ENCODE results near the gene AUTS2.
"Not testable (repeated sequence)": the region's sequence is repeated elsewhere in the genome, so short reads cannot be mapped to it uniquely, and the experiment has no call there.

The AUTS2 gene

DNA sequence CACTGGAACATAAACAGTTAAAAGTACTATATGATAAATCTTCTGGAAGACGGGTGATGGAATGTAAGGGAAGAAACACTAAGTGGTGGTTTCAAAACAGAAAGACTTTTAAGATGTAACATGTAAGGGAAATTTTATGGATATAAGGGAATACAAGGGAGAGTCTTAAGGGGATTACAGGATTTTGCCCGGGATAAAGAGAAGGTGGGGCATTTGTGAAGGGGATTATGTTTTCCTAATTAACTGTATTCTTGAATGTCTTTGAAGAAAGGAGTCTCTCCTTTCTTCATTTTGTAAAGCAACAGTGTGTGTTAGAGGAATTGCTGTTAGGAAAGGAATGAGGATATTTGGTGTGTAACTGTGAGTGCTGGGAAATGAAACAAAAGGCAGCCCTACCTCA lies 745.2 kb downstream of the AUTS2 start:
- DNase-seq, result no peak

DNA sequence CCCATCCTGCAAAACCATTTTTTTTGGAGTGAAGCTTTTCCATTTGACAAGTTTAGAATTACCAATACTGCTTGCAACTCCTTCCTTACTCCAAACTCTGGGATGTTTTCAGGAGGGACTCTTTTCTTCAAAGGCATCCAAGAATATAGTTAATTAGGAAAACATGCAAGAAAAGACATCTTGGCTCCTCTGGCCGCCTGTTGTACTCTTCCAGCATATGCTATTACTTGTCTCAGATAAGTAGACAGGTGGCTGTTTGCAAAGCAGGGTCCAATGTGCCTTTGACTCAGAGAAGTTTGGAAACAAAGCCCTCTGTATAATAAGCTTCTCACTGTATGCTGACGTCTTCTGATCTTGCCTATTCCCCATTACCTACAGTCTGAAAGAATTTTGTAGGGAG lies 746.5 kb downstream of the AUTS2 start:
- DNase-seq, result no peak

DNA sequence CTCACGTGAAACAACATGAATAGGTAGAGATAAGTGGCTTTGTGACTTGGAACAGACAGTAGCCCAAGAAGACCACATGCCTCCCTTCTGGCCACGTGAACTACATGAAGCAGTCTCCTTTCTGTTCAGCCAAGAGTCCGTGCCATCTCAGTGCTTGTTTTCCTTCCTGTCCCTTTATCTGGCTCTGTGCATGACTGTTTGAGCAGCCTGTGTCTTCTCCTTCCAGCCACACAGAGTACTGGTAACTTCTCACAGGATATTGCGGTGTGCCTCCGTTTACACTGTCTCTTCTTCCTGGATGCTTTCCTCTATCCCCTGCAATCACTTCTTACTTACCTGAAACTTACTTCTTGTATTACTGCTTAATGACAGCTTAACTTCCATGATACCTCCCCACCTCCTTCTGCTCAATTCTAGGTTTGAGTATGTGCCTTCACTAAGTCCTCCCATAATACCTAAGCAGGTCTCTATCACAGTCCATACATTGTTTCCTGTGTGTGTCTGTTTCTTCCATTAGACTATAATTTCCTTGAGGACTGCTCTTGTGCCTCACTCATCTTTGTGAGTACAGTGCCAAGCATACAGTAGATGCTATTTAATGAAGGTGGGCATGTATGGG lies 748.7 kb downstream of the AUTS2 start:
- no peak for DNase-seq

DNA sequence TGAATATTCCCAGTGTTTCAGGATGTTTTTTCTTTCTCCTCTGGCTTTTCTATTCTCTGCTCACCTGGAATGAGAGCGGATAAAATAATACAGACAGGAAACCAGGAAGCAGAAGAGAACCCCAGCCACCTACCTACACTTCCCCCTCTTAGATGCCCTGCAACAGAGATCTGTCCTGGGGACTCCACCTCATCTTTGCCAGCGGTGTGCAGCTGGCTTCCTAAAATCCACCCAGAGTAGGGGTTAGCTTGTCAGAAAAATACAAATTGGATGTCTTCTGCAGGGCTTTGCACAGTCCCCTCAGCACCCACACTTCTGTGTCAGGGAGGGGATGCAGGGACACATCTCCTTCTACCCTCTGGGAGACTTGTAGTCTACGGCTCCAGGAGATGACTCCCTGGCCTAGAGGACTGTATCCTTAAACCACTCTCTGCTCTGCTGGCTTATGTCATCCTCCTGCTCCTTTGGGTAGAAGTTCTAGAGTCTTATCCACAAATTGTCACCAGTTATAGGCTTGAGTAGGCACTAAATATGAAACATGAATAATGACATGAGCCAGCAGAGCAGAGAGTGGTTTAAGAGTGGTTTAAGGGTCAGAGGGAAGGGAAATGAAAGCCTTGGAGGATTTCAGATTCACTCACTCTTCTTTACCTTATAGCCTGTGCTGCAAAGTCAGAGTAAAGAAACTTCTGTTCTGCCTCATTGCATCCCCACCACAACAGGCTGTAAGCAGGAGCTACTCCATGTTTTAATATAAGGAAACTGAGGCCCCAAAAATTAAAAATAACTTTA lies 749.4 kb downstream of the AUTS2 start:
- DNase-seq, result no peak

DNA sequence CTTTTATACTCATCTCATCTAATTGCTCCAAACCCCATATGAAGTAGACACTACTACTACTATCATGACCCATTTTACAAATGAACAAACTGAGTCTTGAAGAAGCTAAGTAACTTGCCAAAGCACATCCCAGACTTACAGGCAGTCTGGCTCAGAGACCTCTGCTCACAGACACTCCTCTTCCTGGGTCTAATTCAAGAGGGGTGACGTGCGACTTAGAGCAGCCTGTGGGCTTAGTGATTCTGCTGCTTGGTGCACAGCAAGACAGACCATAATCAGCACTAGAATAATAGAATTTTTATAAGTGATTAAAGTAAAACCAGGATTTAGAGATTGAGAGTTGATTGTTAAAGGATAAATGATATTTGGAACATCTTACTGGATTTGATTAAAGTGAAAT lies 750.8 kb downstream of the AUTS2 start:
- no peak for DNase-seq

DNA sequence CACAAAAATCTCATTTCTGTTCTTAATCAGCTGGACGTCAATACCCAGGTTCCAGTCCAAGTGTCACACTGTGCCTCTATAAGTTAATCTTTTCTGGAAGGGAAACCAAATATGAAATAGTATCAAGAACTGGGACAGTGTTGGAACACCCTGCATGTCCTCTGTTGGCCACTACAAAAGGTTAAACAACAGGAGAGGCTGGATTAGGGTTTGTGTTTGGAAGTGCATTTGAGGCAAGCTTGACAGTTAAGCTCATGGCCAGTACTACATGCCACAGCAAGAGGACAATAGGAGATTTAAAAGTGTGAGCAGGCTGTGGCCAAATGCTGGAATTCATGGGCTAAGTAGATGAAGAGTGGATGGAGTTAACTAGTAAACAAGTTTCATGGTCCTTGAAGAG lies 751.5 kb downstream of the AUTS2 start:
- DNase-seq, result no peak

DNA sequence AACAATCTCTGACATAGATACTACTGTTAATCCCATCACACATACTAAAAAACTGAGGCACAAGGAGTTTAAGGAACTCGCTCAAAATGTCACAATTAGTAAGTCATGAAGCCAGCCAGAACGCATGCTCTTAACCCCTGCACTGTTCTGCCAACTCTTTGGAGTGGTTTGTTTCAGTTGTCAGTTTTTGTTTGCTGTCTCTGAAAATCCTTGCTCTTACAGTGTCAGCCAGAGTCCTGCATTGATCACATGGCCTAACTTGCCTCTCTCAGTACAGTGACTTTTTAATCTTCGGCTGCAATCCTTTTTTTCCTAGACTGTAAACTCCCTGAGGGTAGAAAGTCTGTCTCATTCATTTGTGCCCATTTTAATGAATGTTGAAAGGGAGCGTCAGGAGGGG lies 753.8 kb downstream of the AUTS2 start:
- no peak for DNase-seq

DNA sequence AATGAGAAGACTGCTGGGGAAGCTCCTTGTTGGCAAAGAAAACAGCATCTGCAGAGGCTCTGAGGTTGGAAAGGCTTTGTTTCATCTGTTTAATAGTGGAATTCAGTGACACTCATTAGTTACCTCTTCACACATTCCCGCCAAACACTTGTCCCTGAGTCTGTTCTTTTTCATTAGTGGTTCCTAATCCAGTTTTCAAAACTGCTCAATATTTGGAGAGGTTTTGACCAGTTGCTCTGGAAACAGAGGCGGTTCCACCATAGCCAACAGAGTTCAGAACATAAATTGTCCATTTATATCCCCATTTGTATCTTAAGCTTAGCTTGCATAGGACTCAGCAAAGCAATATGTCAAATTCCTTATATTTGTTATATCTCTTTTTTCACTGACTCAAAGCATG lies 754.6 kb downstream of the AUTS2 start:
- DNase-seq, result no peak

DNA sequence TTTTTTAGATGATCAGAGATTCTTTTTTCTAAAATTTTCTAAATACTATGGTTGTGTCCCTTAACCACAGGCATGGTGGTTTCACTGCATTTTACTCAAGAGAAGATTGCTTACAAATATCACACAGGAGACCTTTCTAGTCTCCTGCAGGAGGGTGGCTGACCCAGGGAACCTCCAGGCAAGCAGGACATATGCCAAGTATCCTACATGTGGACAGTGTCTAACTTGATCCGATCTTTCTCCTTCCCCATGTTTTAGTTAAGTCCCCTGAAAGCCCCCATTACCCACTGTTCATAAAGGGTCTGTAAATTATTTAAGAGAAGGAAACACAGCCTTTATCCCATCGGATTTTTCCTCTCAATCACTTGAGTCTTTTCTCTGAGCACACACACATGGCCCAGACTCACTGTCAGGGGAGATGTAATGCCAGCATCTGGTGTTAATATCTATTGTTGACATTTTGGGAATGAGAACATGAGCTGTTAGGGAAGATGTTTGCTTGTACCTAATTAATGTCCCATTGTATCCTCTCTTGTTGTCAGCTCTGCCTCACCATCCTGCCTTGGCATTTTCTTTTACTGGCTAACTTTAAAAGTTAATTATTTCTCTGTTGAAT lies 755.2 kb downstream of the AUTS2 start:
- no peak for DNase-seq

DNA sequence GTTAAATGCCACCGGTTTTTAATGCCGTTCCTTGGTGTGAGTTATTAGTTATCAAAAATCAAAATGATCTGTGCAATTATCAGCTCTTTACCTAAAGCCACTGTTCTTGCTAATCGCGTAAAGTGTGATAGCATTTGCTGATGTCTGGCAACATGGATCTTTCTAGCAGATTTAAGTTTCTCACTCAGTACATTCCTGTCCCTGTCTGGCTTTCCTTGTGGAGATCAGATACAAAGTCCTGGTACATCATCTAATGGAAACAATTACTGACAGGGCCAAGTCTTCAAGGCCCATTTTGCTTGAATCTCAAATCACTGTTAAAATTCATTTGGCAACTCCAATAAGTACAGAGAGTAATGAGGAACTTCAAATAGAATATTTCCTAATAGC lies 755.7 kb downstream of the AUTS2 start:
- no peak for DNase-seq

DNA sequence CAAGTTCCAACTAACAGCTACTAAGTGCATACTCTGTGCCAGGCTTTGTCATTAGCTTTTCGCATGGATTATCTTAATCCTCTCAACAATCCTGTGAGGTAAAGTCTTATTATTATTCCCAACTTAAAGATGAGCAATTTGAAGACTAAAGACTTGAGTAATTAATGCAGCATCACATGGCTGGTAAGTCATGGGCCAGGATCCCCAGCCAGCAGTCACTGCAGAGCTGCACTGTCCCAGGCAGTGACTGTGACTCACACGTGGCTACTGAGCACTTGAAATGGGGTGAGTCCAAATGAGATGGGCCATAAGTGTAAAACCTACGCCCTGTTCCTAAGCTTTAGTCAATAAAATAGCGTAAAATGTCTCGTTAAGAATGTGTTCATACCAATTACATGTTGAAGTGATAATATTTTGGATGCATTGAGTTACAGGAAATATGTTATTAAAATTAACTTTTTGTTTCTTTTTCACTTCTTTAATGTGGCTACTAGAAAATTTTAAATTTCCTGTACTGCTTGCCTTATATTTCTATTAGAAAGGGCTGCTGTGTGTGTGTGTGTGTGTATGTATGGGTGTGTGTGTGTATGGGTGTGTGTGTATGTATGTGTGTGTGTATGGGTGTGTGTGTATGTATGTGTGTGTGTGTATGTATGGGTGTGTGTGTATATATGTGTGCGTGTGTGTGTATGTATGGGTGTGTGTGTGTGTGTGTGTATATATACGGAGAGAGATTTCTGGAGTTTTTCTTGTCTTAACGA lies 756.3 kb downstream of the AUTS2 start:
- DNase-seq, result no peak

DNA sequence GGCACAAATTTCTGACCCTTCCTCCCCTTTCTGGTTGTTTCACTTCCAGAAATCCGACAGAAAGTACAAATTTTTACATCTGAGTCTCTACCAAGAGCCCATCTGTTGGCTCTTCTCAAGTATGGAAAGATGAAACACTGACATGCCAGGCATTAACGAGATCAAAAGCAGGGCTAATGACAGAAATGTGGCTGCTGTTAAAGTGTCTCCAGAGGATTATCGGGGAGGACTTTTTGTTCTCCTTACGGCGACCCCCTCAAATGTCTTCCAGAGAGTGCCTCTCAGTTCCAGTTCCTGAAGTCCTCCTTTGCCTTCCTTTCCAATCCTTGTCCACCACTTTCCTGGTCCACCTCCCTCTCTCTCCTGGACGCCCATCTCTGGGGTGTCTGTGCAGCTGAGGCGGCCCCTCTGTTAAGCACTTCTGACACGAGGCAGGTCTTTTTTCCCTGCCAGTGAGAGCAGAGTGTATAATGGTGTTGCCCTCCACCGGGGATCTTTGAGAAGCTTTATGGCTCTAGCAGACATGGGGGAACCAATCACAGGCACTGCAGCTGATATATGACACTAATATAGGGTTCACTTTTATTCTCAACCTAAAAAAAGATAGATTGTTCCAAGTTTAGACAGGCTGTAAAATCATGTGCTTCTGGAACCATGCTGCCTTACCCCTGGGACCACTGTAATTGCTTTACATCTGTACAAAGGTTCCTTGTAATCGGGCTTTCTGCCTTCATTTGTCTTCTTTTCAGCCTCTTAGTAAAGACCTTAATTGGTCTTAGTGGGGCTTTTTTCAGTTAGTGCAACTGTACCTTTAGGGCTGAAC lies 757.1 kb downstream of the AUTS2 start:
- DNase-seq, result no peak

DNA sequence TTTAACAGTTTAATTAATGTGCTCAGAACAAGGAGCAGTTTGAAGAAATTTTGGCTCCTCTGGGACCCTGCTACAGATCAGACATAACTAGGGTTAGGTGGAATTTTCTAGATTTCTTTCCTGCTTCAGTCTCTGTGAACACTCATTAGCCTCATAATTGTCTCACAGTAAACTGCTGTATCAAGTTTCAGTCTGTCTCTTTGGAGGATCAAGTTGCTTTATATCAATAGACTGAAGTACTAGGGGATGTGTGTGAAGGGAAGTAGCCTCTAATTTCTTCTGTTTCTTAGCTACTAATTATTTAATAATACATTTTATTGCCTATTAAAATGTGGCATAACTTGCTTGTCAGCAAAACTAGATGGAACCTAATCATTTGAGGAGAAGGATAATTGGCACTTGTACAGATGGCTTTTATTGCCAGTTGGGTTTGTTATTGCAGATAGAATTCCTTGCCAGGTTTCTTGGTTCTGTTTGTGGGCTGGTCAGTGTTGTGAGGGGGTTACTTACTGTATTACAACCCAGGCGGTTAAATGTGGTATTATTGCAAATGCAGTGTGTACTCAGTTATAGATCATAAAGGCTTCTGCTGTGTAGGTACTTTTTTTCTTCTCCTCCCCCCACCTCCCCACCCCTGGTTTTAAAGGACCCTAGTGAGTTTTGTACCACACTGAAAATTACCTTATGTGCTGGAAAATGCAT lies 758.0 kb downstream of the AUTS2 start:
- DNase-seq, result no peak

DNA sequence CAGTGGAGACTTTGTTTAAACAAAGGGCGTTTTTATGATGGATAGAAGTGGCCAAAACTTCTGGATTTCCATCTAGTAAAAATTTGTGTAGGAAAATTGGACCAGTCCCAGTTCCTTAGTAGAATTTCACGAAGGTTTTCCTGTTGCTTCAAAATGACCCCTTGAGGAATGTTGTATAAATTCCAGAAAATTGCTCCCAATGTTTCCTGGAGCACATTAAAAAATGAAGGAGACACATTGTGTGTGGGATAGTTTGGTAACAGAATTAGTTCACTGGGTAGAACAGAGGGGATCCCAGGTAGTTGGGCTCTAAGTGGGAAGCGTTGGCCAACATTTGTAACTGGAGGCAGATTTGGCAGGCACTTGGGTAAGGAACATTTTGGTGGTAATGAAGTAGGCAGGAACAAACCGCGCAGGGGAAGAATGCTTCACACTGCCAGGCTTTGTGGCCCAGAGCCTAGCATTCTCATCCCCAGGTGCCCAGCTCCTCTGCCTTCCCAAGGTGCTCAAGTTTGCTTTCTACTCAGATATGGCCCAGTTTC lies 758.6 kb downstream of the AUTS2 start:
- no peak for DNase-seq

DNA sequence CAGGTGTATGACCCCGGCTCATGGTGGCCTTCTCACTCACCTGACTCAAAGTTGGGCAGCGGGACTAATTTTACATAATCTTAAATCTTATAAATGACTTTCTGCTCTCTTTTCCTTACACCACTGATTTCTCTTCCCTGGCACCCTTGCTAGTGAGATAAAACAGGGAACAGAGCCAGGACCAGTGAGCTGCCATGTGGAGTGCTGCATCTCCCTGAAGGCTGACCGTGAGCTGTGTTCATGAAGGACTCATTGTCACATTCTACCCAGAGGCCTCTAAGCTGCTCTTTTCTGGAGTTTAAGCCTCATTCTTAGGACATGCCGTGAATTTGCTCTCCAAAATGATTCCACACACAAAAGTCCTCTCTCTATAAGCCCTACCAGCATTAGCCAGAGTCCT lies 762.3 kb downstream of the AUTS2 start:
- no peak for DNase-seq

DNA sequence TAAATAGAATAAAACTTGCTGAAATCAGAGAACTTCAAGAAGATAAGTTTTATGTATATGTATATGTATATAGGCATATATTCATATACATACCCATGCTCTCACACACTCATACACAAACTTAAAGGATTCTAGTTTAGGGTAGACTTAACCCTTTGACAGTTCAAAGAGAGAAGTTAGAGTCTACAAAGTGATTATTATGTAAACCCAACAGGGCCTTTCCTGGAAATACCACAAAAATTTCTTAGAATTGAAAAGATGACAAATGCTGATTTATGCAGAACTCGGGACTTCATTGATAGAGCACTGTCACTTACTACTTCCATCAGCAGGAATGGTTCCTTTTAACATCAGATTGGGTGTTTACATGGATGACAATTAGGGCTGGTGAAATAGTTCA lies 763.5 kb downstream of the AUTS2 start:
- DNase-seq, result no peak

DNA sequence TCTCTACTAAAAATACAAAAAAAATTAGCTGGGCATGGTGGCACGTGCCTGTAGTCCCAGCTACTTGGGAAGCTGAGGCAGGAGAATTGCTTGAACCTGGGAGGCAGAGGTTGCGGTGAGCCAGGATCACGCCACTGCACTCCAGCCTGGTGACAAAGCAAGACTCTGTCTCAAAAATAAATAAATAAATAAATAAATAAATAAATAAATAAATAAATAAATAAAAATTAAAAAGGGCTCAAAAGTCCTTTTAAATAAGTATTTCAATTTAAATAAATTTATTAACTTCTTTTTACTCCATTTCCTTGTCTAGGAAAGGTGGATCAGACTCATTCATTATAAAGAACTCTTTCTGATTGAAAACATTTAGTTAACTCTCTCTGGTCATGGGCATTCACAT lies 766.1 kb downstream of the AUTS2 start:
- not testable (repeated sequence) for DNase-seq

DNA sequence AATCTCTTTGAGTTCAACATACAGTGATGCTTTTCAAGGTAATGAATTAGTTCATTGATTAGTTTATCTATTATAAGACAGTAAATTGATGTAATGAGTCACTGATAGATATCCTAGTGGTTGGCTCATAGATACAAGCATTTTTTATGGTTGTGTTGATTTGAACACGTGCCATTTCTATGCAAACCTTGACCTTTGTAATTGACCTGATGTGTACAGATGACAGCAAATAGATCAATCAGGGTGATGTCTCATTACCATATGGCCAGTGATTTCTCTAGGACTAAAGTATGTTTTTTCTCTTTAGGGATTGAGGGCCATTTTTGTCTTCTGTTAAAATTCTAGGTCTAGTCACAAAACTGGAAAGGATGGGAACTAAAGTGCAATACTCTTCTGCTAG lies 773.4 kb downstream of the AUTS2 start:
- no peak for DNase-seq

DNA sequence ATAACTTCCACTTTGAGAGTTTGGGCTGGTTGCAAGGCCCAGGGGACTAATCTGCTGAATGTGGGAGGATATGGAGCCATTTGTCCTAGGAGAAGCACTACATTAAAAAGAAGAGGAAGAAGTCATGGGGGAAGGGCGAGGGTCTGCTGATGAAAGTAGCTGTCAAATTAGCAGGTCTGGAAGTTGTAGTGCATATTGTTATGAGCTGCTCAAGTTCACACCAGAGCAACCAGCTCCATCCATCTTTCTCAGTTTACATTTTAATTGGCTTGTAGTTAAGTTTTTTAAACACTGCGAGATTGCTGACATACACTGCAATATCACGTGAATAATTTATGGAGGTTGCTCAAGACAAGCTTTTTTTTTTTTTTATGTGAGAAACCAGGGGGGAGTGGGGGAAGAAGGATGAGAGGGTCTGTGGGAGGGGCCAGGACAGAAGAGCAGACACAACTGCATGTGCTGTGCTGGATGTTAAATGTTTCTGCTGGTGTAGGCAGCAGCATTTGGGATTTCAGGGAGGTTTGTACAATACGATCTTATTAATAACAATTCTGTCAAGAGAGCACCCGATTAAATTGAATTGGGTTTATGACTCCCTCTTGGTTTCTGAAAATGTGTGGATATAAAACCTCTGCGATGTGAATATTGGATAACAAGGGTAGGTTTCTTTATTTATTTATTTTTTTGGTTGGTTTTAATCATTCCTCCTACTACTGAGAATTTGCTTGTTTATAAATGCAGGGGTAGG lies 774.7 kb downstream of the AUTS2 start:
- DNase-seq, result no peak

DNA sequence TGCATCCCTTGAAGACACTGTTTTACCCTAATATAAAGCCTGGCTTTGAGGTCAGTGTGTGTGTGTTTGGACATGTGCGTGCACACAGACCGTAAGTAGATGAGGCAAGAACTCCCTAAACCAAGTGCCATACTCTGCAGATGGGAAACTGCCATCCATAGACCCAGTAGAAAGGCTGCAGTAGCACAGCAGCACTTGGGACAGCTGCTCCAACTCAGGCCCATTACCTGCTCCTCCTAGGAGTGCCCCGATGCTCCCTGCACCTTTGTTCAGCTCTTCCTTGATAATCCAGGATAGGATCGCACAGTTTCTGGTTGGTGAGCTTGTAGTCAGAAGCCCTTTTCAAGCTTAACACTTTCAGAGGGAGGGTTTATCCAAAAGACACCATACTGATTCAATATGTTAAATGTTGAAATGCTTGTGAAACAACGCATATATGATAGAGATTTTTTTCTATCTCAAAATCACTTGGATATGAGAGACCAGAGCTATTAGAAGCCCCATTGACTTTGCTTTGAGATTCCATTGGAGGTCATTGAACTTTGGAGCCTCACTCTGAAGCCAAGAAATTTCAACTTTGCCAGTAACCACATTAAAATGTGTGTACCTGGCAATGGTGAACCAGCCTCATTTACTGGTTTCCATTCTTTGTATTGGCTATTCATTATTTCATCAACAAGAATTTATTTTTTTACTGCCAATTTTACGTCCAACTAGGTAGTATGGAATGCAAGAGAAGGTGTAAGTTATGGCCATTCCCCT lies 776.7 kb downstream of the AUTS2 start:
- no peak for DNase-seq

Measured in activated CD8-positive, alpha-beta memory T cell treated with anti-CD3 and anti-CD28 coated beads, Interleukin-2, amount 50 U/mL, for 48 hours (primary cell).